Stimulated activated naive CD8-positive, alpha-beta T cell treated with anti-CD3 and anti-CD28 coated beads, Interleukin-15, Interleukin-2, amounts not matched to agents 100 U/mL and 50 U/mL, for 24 hours (primary cell): ENCODE results near the gene SMKR1.
"Not testable (repeated sequence)": the region's sequence is repeated elsewhere in the genome, so short reads cannot be mapped to it uniquely, and the experiment has no call there.

ENCODE experiments used
- ATAC-seq: fragments of 150-1000 bp; cut with Tn5 transposase; one replicate; pipeline ENCODE4 v1.10.0; 2021
- DNase-seq: peaks from one replicate; pipeline ENCODE4 v3.0.0; 2021

Gene SMKR1

DNA sequence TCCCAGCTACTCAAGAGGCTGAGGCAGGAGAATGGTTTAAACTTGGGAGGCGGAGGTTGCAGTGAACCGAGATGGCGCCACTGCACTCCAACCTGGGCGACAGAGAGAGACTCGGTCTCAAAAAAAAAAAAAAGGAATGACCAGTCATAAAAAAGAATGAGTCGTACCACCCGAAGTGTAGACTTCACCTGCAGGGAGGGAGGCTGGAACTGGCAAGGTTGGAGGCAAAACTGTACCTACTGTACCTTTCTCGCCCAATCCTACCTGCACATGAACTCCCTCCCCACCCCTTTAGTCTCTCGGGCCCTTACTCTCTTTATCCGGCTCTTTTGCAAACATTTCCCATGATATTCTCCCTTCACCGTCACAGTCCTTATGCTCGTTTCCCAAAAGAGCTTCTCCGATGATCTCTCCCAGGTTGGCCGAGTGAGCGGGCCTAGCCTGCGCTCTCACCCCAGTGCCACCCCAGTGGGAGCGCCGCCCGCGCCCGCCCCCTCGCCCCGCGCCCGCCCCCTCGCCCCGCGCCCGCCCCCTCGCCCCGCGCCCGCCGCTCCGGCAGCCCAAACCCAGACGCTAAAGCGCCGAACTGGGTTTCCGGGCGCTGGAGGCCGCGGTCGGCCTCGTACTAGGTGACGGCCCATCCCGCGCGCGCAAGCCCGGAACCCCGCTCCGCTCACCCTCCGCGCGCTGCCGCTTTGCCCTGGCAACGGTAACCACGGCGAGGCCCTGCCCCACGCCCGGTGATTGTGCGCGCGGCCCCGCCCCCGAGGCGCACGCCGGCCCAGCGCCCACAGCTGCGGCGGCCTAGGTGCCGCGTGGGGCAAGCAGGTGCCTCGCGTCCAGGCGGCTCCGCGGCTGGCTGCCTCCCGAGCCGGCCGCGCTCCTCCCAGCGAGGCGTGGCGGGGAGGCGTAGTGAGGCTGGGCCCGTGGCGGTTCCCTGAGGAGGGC lies at the start of gene SMKR1:
TSS of gene SMKR1 (plus strand) at position 772 of the 948 bp plus-strand sequence. CDS start 294 bp downstream, outside the sequence.
- DNase-seq = peak; percentile 90
- ATAC-seq = peak; percentile 96

DNA sequence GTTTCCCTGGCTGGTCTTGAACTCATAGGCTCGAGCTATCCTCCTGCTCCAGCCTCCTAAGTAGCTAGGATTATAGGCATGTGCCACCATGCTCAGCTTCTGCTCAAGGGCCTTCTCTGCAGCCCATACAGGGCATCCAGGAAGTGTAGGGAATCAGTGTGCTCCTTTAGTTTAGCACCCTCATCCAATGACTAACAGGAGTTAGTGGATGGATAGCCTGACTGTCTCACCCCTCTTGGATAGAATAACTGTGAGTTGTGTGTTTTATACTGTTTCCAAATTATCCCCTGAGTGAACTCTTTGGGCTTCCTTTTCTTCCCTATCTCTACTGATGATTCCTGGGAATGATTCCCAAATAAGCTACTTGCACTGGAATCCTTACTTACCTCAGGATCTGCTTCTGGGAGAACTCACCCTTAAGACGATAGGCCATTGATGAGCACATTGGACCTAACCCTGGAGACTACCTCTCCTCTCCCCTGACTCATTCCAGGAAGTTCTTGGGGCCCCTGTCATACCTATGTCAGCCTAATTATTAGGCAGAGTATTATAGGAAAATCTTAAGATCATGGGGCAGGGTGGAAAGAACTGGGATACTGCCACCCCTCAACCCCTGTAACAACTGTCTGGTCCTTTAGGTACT lies 49.6 kb upstream of the SMKR1 start:
- DNase-seq (no peak), ATAC-seq (no peak)

DNA sequence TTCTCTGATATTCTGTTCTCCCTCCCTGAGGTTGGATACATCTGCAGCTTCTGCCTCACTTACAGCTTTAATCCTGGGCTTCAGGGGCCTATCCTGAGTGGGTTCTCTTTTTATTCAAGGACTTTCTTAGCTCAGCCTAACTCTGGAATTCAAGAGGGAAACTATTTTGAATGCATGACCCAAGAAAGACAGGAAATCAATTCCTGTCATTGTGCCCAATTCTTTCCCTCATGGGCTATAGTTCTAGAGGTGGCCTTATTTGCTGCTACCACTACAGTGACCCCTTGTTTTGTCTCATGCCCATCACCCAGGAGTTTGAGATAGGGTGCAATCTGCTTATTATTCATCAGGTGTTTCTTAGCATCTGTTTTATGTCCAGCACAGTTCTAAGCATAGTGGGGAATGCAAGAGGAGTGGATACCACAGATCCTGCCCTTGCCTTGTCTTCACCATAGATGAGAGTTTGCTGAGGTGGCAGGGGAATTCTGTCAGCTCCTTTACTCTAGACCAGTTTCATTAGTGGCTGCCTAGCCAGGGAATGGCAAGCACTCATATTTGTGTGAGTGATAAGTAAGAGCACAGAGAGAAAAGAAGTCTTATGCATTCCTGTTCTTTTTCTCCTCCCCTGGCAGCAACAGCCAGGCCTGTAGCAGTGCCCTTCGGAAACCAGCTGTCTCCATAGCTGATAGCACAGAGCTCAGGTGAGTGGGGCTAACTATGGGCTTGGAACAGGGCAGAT lies 48.7 kb upstream of the SMKR1 start:
- no peak for ATAC-seq
- DNase-seq = no peak

DNA sequence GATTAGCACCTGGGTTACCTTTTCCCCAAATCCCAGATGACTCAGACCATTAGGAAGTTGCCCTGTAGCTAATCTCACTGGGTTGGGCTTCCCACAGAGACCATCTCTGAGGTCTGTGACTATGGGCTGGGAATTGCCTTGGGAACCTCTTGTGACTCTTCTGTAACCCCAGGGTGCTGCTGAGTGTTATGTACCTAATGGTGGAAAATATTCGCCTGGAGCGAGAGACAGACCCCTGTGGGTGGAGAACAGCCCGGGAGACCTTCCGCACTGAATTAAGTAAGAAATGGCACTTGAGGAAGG lies 48.1 kb upstream of the SMKR1 start:
- ATAC-seq (no peak), DNase-seq (no peak)

DNA sequence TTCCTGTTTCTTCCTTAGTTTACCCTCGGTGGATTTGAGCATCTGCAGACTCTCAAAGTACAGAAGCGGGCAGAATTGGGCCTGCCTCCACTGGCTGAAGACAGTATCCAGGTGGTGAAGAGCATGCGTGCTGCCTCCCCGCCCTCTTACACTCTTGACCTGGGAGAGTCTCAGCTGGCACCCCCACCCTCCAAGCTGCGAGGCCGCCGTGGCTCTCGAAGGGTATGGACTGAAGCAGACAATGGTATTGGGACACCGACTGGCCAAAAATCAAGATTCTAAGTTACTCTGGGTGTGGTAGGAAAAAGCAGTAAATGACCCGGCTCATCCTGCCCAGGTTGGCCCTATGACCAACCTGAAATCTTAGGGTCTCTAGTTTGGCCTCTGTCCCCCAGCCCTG lies 45.9 kb upstream of the SMKR1 start:
- DNase-seq (no peak), ATAC-seq (no peak)

DNA sequence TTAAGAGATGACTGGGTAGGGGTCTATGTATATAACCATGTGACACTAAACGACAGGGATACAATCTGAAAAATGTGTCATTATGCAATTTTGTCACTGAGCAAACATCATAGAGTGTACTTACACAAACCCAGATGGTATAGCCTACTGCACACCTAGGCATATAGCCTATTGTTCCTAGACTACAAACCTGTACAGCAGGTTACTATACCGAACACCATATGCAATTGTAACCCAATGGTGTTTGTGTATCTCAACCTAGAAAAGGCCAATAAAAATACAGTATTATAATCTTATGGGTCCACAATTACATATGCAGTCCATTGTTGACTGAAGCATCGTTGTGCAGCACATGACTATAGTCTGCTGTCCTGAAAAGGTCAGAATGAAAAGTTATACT lies 45.2 kb upstream of the SMKR1 start:
- ATAC-seq = no peak

DNA sequence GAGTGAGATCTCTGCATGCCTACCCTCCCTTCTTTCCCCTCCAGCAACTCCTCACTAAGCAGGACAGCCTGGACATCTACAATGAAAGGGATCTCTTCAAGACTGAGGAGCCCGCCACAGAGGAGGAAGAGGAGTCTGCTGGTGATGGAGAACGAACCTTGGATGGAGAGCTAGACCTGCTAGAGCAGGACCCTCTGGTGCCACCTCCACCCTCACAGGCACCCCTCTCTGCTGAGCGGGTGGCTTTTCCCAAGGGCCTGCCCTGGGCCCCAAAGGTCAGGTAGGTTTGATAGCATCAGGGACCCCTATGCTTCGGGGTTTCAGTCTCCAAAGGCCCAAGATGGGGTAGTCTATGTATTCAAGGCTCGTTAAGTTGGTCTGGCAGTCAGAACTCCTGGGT lies 44.2 kb upstream of the SMKR1 start:
- no peak for ATAC-seq
- DNase-seq = no peak

More for the DNA sequence above, 45.2 kb upstream of the SMKR1 start:
- no peak for DNase-seq

DNA sequence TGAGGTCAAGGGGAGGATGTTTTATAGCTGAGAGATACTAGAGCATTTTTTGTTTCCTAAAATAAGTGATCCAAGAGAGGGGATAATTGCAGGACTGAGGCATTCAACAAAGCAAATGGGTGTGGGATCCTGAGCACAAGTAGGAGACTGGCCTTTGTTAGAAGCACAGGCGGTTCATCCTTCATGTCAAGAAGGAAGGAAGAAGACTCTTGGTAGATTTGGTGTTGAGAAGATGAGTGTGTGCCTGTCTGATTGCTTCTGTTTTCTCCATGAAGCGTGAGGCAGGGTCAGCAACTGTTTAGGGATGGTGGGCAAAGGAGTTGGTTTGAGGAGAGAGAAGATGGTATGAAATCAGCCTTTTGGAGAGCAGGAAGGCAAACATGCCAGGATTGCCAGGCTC lies 40.5 kb upstream of the SMKR1 start:
- ATAC-seq (no peak), DNase-seq (no peak)

DNA sequence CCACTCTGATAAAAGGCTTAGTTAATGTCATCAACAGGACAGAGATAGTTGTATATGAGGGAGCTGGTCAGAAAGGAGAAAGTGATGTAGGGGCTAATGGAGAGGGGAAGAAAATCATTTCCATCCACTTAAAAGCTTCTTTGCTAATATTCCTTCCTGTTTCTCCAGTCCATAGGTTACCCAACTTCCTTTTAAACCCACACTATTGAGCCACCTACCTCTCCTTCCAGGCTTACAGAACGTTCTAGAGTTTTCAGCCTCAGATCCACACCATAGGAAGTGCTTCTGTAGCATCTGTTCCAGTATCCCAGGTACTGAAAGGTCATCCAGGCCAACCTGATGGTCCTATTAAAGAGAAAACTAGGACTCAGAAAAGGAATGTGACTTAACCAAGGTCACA lies 39.9 kb upstream of the SMKR1 start:
- DNase-seq = no peak
- ATAC-seq = no peak

DNA sequence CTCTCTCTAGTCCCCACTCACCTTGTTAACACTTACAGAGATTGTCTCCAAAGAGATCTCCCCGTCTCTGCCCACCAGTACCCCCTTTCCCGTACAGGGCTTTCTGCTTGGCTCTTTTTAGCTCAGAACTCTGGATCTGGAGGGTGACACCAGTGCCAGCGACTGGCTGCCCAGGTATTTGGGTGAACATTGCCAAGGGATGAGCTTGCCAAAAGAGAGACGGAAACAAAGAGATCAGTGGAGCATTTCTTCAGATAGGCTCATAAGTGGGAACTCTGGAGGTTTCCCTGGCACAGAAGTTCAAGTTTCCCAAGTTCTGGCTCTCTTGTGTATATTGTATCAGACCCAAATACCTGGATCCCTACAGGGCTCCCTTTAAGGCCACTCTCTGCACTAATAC lies 38.1 kb upstream of the SMKR1 start:
- ATAC-seq = no peak
- no peak for DNase-seq

DNA sequence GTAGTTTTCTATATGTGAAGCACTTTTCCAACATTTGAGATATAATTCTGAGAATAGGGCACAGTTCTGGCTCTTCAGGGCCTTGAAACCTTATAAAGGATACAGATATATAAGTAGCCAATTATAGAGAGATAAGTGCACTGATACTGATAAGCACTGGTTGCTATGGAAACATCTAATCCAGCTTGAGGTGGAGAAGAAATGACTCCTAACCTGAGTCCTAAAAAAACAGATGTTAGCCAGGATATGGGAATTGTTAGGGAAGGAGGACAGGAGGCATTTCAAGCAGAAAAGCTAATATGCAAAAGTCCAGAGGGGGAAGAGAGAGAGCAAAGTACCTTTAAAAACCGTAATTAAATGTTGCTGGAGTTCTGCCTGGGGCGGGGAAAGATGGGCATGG lies 37.3 kb upstream of the SMKR1 start:
- ATAC-seq = no peak
- no peak for DNase-seq

DNA sequence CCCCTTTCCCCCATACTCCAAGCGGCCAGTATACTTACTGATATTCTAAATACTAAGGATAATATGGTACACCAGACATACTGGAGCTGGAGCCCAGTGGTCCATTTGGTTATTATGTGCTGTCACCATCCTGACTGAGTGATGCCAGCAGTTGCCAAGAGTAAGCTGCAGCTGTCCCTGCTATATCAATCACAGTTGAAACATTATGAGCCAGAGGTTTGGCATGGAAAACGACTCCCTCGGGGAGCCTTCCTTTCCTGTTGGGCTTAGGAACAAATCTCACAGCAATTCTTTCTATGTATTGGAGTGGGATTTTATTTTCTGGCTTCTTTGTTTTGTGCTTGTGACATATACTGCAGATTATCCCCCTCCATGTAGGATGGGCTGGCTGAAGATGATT lies 35.5 kb upstream of the SMKR1 start:
- ATAC-seq = no peak
- no peak for DNase-seq

DNA sequence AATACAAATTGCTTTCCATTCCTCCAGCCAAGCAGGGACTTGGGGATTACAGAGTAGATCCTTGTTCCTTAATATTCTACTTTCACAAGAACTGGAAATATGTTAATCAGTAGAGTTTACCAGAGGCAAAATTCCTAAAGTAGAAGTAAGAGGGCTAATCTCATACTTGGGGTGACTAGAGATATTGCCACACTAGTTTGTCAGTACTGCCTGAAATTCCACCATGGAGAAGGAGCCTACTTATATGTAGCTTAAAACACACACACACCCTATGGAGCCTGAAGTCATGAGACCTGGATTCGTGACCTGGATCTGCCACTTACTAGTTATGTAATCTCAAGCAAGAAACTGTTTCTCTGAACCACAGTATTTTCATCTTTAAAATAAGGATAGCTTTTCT lies 34.2 kb upstream of the SMKR1 start:
- no peak for ATAC-seq
- DNase-seq = no peak

DNA sequence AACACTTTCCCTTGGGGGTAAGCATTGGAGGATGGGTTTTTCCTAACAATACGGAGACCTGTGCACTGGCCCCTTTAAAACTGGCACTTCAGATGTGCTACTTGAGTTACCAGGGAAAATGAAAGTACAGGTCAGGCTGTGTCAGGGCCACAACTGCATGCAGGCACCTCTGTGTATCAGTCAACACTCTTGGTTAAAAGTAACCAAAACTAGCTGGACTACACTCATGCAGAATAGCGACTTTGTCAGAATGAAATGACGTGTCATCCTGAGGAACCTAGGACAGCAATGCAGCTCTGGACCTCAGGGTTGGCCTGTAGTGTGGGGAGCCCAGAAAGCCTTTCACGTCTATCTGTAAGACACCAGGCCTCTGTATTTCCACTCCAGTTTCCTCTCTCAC lies 33.8 kb upstream of the SMKR1 start:
- DNase-seq = no peak

DNA sequence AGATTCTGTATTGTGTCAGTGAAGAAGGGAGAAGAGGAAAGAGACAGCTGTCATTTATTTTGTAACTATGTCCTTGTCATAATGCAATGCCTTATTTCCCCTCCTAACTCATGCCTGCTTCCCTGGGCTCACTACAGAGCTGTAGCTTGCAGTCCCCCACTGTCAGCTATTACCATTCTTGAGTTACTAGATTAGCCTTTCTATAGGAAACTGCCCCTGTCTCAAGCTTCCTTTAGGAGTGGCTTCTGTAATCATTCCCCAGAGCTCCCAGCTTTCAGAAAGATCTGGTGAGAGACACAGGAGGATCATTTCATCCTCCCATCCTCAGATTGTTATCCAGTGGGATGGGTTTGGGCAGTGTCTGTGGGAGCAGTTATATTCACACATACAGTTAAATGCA lies 32.4 kb upstream of the SMKR1 start:
- no peak for DNase-seq
- ATAC-seq = no peak

More for the DNA sequence above, 33.8 kb upstream of the SMKR1 start:
- ATAC-seq = no peak

DNA sequence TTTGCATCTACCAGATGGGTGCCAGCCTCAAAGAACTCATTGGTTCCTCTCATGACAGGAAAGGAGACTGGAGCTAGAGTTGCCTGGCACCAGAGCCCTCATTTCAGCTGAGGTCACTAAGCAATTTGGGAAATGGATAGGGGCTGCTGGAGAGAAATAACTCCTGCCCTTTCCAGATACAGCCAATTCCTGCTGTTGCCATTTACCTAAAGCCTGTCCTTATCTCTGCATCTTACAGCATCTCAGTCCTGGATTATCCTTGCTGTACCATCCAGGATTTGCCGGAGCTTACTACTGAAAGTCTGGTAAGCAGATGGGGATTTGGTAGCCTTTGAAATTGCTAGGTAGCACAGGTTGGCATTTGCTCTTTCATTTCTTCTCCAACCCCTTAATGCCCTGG lies 31.9 kb upstream of the SMKR1 start:
- ATAC-seq (no peak), DNase-seq (no peak)

DNA sequence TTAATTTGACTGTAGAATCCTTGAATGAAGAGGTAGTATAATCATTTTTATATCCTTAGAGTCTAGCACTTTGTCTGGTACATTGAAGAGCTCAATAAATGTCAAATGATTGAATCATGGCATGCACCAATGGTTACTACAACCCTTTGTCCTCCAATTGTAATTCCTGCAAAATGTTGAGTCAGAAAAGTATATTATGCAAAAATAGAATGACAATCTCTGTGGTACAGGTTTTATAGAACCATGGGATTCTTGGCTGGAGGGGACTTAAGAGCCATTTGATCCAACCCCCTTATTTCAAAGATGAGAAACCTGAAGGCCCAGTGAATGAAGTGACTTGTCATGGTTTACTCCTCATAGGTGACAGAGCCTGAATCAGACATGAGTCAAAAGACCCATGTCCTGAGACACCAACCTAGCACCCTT lies 30.9 kb upstream of the SMKR1 start:
- no peak for DNase-seq
- peak; percentile 81 for ATAC-seq

DNA sequence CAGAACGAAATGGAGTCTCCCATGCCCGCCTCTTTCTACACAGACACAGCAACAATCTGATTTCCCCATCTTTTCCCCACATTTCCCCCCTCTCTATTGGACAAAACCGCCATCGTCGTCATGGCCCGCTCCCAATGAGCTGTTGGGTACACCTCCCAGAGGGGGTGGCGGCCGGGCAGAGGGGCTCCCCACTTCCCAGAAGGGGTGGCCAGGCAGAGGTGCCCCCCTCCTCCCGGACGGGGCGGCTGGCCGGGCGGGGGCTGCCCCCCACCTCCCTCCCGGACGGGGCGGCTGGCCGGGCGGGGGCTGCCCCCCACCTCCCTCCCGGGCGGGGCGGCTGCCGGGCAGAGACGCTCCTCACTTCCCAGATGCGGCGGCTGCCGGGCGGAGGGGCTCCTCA lies 26.4 kb upstream of the SMKR1 start:
- DNase-seq, ATAC-seq: not testable (repeated sequence)

DNA sequence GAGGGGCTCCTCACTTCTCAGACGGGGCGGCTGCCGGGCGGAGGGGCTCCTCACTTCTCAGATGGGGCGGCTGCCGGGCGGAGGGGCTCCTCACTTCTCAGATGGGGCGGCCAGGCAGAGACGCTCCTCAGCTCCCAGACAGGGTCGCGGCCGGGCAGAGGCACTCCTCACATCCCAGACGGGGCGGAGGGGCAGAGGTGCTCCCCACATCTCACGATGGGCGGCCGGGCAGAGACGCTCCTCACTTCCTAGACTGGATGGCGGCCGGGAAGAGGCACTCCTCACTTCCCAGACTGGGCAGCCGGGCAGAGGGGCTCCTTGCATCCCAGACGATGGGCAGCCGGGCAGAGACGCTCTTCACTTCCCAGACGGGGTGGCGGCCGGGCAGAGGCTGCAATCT lies 25.9 kb upstream of the SMKR1 start:
- ATAC-seq, DNase-seq: not testable (repeated sequence)

DNA sequence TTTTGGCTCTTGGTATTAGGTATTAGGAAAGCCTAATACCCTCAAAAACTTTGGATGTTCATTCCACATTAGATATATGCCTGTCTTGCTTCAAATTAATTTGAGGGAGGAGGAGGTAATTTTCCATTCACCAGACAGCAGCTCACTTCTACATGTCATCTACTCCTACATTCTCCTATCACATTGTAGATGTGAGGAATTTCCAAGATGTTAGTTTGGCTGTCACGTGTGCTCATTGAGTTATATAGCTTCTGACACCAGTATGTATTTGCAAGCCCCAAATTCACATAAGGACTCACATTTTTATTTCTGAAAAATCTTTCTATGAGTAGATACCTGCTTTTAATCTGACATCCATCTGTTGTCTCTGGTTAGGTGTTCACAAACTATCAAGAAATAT lies 22.5 kb upstream of the SMKR1 start:
- DNase-seq (no peak), ATAC-seq (no peak)

DNA sequence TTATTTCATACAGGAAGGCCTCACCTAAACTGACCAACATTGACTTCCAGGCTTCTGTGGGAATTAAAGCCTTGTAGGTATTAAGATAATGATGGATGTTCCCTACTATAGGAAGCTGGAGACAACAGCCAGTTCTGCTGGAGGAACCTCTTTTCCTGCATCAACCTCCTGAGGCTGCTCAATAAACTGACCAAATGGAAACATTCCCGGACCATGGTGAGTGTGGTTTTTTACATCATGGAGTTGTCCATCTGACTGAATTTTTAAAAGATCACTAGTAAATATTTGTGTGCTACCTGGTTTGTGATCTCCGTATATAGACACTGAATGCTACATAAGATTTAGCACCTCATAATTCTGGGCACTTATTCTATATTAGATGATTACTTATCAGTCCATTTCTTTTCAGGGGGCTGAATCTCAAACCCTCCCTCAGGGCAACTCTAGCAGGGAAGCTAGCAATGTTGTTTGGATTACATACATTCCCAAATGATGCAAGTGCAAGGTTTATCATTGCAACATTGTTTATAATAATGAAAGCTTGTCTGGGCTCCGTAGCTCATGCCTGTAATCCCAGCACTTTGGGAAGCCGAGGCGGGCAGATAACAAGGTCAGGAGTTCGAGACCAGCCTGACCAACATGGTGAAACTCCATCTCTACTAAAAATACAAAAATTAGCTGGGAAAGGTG lies 21.5 kb upstream of the SMKR1 start:
- no peak for DNase-seq
- no peak for ATAC-seq

DNA sequence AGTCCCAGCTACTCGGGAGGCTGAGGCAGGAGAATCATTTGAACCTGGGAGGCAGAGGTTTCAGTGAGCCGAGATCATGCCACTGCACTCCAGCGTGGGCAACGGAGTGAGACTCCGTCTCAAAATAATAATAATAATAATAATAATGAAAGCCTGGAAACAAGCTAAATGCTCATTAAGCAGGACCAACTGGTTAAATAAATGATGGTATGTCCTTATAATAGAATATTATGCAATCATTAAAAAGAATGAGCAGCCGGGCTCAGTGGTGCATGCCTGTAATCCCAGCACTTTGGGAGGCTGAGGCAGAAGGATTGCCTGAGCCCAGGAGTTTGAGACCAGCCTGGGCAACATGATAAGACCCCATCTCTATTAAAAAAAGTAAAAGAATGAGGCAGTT lies 21.0 kb upstream of the SMKR1 start:
- not testable (repeated sequence) for DNase-seq

More for the DNA sequence above, 21.0 kb upstream of the SMKR1 start:
- ATAC-seq = not testable (repeated sequence)
